Measurements from ENCODE around the gene FASLG. TPM values are rescaled to one million over a fixed set of nuclear protein-coding genes. Genes with fewer than 3 reads are reported as not detected.

Gene FASLG
- total RNA-seq, 1 experiment from 2014 or later = not detected

DNA sequence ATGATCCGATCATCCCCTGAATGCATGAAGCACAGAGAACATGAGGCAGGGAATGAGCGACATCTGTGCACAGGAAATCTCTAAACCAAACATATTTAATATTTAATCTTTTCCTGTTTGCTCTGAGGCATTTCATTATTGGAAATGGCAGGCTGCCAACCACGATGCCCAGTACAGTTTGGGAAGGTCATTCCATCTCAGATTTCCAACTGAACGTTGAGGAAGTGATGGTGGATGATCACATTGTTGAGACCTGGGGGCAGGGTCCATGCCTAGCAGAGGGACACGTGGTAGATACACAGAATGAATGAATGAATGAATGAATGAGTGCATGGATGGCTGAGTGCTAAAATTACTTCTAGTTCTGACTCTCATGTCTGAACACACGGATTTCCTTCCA is 15.9 kb upstream of the FASLG start:
- BruUV-seq (replicated peaks) = no TSS peak
- intact Hi-C loops (cut with micrococcal nuclease; ENCODE audit: unreplicated experiment) = no loop called here
- H3K27ac ChIP-seq (ENCODE audit: low read depth, low read length, poor library complexity, severe bottlenecking) = no peak overlapping the region
- H3K36me3 ChIP-seq (ENCODE audit: insufficient read depth, low read length, poor library complexity, severe bottlenecking) = no peaks in the 10 kb centered on the region
- TF ChIP-seq, protein P1, sequence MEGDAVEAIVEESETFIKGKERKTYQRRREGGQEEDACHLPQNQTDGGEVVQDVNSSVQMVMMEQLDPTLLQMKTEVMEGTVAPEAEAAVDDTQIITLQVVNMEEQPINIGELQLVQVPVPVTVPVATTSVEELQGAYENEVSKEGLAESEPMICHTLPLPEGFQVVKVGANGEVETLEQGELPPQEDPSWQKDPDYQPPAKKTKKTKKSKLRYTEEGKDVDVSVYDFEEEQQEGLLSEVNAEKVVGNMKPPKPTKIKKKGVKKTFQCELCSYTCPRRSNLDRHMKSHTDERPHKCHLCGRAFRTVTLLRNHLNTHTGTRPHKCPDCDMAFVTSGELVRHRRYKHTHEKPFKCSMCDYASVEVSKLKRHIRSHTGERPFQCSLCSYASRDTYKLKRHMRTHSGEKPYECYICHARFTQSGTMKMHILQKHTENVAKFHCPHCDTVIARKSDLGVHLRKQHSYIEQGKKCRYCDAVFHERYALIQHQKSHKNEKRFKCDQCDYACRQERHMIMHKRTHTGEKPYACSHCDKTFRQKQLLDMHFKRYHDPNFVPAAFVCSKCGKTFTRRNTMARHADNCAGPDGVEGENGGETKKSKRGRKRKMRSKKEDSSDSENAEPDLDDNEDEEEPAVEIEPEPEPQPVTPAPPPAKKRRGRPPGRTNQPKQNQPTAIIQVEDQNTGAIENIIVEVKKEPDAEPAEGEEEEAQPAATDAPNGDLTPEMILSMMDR (conservative IDR thresholded peaks at IDR 0.05; ENCODE audit: low read depth, low read length) = no peak
- no peak for TF ChIP-seq EZH2 (IDR thresholded peaks at IDR 0.05; ENCODE audit: borderline replicate concordance, low read depth, low read length, poor library complexity, severe bottlenecking)
- peak; percentile 6 for DNase-seq (ENCODE audit: low spot score)
- ChIA-PET CTCF (no interaction called here), POLR2A (ENCODE audit: low non-redundant PET) (no interaction called here)
- H3K9me3 ChIP-seq (ENCODE audit: low read depth, low read length, poor library complexity, severe bottlenecking) = no peaks in the 10 kb centered on the region
- H3K4me3 ChIP-seq (ENCODE audit: low read depth, low read length, poor library complexity, severe bottlenecking) = no peak overlapping the region
- no peaks in the 10 kb centered on the region for H3K27me3 ChIP-seq (replicated peaks; ENCODE audit: insufficient read depth, low read depth, low read length, poor library complexity)
- H3K4me1 ChIP-seq (ENCODE audit: insufficient read depth, low read length, poor library complexity, severe bottlenecking) = no peaks in the 10 kb centered on the region

DNA sequence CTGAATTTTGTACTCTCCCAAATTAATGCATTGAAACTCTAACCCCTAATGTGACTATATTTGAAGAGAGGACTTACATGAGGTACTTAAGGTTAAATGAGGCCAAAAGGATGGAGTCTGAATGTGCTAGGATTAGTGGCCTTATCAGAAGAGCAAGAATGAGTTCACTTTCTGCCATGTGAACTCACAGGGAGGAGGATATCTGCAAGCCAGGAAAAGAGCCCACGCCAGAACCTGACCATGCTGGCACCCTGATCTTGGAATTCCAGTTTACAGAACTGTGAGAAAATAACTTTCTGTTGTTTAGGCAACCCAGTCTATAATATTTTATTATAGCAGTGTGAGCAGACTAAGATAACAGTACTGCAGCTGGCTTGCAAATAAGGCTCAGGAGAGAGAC is 12.2 kb upstream of the FASLG start:
- no peak for TF ChIP-seq EZH2 (IDR thresholded peaks at IDR 0.05; ENCODE audit: borderline replicate concordance, low read depth, low read length, poor library complexity, severe bottlenecking)

DNA sequence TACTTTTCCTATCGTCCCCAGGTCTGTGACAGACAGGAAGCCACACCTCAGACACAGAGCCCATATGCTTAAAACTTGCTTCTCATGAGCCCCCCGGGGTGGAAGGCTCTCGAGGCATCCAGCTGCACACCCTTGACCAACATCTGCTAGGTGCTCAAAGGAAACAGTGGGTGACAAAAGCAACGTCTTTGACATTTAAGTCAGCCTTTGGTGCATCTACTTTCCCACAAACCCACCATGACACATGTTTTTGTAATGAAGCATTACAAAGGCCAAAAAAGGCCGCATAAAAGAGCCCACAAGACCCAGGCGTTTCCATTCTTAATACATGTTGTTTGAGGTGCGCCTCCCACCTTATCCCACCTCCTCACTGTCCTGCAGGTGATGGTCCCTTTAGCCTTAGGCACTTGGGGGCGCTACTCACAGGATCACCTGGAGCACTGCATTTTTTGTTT is 11.8 kb upstream of the FASLG start:
- TF ChIP-seq EZH2 (IDR thresholded peaks at IDR 0.05; ENCODE audit: borderline replicate concordance, low read depth, low read length, poor library complexity, severe bottlenecking) = no peak
- TF ChIP-seq, protein P1 (conservative IDR thresholded peaks at IDR 0.05; ENCODE audit: low read depth, low read length) = no peak
- ChIA-PET CTCF (no interaction called here), POLR2A (ENCODE audit: low non-redundant PET) (no interaction called here)
- Histone ChIP-seq H3K4me3 (ENCODE audit: low read depth, low read length, poor library complexity, severe bottlenecking) (no peak overlapping the region), H3K4me1 (ENCODE audit: insufficient read depth, low read length, poor library complexity, severe bottlenecking) (no peaks in the 10 kb centered on the region), H3K9me3 (ENCODE audit: low read depth, low read length, poor library complexity, severe bottlenecking) (no peaks in the 10 kb centered on the region), H3K36me3 (ENCODE audit: insufficient read depth, low read length, poor library complexity, severe bottlenecking) (no peaks in the 10 kb centered on the region), H3K27me3 (replicated peaks; ENCODE audit: insufficient read depth, low read depth, low read length, poor library complexity) (no peaks in the 10 kb centered on the region), H3K27ac (ENCODE audit: low read depth, low read length, poor library complexity, severe bottlenecking) (no peak overlapping the region)
- no TSS peak for BruUV-seq (replicated peaks)
- intact Hi-C loops (cut with micrococcal nuclease; ENCODE audit: unreplicated experiment) = no loop called here
- DNase-seq (ENCODE audit: low spot score) = no peak

More for the DNA sequence above, 12.2 kb upstream of the FASLG start:
- H3K4me1 ChIP-seq (ENCODE audit: insufficient read depth, low read length, poor library complexity, severe bottlenecking) = no peaks in the 10 kb centered on the region
- no peak for DNase-seq (ENCODE audit: low spot score)
- H3K4me3 ChIP-seq (ENCODE audit: low read depth, low read length, poor library complexity, severe bottlenecking) = no peak overlapping the region
- no peaks in the 10 kb centered on the region for H3K36me3 ChIP-seq (ENCODE audit: insufficient read depth, low read length, poor library complexity, severe bottlenecking)
- BruUV-seq (replicated peaks) = no TSS peak
- H3K9me3 ChIP-seq (ENCODE audit: low read depth, low read length, poor library complexity, severe bottlenecking) = no peaks in the 10 kb centered on the region
- intact Hi-C loops (cut with micrococcal nuclease; ENCODE audit: unreplicated experiment) = no loop called here
- ChIA-PET CTCF (no interaction called here), POLR2A (ENCODE audit: low non-redundant PET) (no interaction called here)
- H3K27ac ChIP-seq (ENCODE audit: low read depth, low read length, poor library complexity, severe bottlenecking) = no peak overlapping the region
- no peaks in the 10 kb centered on the region for H3K27me3 ChIP-seq (replicated peaks; ENCODE audit: insufficient read depth, low read depth, low read length, poor library complexity)

DNA sequence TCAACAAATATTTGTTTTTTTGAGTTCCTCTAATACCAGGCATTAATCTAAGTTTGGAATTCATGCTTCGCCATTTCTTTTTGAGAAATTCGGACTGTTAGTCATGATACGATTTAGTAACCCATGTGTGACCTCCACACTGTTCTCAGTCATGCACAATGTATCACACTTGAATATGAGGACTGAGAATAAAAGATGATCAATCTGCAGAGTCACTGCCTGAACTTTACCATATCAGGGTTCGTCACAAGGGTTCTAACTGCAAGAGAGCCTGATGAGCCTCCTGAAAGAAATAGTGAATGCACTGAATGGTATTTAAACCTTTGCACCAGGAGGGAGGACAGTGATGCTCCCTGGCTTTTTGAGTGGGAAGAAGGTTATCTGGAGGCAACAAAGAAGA is 10.9 kb upstream of the FASLG start:
- no TSS peak for BruUV-seq (replicated peaks)
- Histone ChIP-seq H3K9me3 (ENCODE audit: low read depth, low read length, poor library complexity, severe bottlenecking) (no peaks in the 10 kb centered on the region), H3K4me3 (ENCODE audit: low read depth, low read length, poor library complexity, severe bottlenecking) (no peak overlapping the region), H3K27ac (ENCODE audit: low read depth, low read length, poor library complexity, severe bottlenecking) (no peak overlapping the region), H3K36me3 (ENCODE audit: insufficient read depth, low read length, poor library complexity, severe bottlenecking) (no peaks in the 10 kb centered on the region), H3K4me1 (ENCODE audit: insufficient read depth, low read length, poor library complexity, severe bottlenecking) (no peaks in the 10 kb centered on the region), H3K27me3 (replicated peaks; ENCODE audit: insufficient read depth, low read depth, low read length, poor library complexity) (no peaks in the 10 kb centered on the region)
- POLR2A ChIA-PET (ENCODE audit: low non-redundant PET) = no interaction called here
- no peak for DNase-seq (ENCODE audit: low spot score)
- TF ChIP-seq, protein P1 (conservative IDR thresholded peaks at IDR 0.05; ENCODE audit: low read depth, low read length) = no peak
- no peak for TF ChIP-seq EZH2 (IDR thresholded peaks at IDR 0.05; ENCODE audit: borderline replicate concordance, low read depth, low read length, poor library complexity, severe bottlenecking)
- CTCF ChIA-PET = no interaction called here
- intact Hi-C loops (cut with micrococcal nuclease; ENCODE audit: unreplicated experiment) = no loop called here
